Daoy (cell line): ENCODE measurements around the gene PHPT1. TPM values are rescaled to one million over a fixed set of nuclear protein-coding genes. Genes with fewer than 3 reads are reported as not detected.
"Not testable (repeated sequence)": the region's sequence is repeated elsewhere in the genome, so short reads cannot be mapped to it uniquely, and the experiment has no call there.

ENCODE experiments used
- DNase-seq: peaks from one replicate; pipeline ENCODE4 v3.0.0-alpha.2; 2015; ENCODE audit warnings: low read depth
- total RNA-seq: library from RNA; depleted of rRNA; stranded (reverse); fragments of >200 nt; shearing (Covaris generic); gene quantifications from 2 replicates; pipeline ENCODE4 v1.2.3, GENCODE V29; 2014

The PHPT1 gene
- total RNA-seq, 1 experiment from 2014 or later = 92.7 TPM

- peak; percentile 75 for DNase-seq
These were observed 9.9 kb downstream of the PHPT1 start for GRCh38 chr9:136858844-136859757.

GRCh38 chr9:136860529-136860928 lies 11.3 kb downstream of the PHPT1 start:
- DNase-seq = no peak

DNA sequence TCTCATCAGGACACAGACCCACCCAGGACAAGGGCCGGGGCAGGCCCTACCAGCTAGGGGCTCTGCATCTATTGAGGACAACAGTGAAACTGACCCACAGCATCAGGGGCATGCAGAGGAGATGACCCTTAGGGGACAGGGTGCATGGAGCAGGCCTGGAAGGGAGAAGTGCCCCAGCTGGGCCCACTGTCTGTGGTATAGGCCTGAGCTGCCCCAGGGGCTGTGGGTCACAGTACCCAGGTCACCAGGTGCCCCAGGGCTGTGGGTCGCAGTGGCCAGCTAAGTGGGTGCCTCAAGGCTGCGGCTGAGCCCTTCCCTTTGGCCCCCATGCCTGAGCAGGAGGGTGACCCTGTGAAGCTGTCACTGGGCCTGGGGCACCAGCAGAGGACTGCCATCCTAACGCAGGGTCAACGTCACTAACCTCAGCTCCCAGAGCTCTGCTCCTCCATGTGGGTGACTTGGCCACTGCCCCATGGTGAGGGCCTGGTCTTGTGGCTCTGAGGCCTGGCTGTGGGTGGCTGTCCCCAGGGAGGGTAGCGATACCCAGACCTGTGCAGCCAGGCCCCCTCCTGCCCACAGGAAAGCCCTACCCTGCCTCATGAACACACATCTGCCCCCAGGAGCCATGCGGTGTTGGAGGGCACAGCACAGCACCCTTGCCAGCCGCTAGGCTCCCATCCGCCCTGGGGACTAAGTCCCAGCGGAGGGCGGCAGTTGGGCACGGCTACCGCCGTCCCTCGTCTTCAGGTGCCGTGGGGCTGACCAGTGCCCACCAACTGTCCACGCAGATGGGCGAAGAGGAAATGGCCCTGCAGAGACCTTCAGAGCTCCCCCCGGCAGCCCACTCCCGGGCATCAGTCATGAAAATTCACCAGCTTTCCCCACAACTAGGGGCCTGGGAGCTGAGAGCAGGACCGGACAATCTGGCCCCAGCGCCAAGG lies 12.0 kb downstream of the PHPT1 start:
- DNase-seq = no peak

DNA sequence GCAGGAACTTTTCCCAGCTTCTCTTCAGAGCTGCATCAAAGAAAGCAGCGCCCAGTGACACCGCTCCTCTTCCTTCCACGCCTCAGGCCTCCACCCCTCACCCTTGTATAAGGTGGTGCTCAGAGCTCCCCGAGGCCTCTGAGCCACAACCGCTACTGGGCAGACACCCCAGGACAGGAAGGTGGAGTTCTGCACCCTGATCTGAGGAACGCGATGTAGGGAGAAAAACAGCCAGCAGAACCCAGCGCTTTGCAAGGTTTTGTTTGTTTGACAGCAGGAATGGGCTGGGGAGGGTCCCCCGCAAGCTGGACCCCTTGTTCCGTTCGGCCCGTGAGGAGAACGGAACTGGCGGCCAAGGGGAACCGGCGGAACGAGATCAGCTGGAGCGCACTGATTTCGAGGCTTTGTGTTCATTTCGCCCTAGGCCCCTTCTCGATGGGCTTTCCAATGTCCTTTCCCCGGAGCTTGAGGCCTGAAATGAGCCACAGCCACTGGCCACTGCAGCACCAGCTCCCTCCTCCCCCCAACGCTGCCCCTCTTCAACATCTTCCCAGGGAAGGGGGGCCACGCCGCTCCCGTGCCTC lies 12.8 kb downstream of the PHPT1 start:
- no peak for DNase-seq

- no peak for DNase-seq
These were observed 13.8 kb downstream of the PHPT1 start for GRCh38 chr9:136862849-136863622.

DNA sequence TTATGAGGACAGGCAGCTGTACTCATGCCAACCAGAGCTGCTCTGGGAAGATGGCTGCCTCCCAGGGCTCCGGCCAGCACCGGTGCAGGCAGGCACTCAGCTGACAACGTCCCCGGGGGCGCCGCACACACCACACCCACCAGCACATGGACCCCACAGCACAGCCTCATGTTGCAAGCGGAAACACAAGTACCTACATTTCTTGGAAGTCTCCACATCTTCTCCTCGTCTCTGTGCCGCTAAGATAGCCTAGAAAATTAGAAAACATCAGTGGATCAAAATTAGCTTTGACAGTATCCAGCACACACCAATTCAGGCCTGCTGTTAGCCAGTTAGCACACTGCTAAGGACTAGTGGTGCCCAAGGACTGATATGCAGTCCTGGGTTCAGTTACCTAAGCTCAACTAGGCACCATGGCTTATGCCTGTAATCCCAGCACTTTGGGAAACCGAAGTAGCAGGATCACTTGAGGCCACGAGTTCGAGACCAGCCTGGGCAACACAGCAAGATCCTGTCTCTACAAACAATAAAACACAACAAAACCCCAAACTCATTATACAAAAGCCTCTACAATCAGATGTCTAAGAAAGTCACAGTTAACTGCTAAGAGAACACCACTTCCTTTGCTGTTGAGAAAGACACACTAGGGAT lies 14.5 kb downstream of the PHPT1 start:
- no peak for DNase-seq

DNA sequence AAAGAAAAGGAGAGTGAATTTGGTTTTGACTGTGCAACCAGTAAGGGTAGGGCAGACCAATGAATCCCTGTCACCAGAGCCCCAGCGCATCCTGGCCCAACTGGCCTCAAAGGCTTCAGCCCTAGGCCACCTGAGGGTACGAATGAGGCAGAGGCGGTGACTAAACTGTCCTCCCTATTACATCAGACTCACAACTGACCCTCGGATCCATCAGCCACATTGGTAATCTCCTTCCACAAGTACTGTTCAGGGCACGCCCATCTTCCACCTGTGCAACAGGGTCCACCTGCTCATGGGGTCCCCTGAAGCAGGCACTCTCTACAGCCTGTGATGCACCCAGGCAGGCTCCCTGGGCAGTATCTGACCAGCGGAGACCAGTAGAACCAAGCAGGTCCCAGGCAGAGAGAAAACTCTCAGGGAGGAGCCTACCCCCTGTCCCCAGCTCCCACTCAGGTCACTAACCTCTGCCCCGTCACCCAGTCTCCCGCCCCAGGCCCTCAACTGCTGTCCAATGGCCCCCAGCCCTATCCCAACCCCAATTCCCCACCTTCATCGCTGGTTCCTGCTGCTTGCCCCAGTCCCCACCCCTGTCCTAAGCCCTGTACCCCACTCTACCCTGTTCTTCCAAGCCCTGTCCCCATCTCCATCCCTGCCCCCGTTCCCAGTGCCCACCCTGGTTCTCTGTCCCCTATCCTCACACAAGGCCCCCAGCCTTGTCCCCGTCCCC lies 16.0 kb downstream of the PHPT1 start:
- no peak for DNase-seq

DNA sequence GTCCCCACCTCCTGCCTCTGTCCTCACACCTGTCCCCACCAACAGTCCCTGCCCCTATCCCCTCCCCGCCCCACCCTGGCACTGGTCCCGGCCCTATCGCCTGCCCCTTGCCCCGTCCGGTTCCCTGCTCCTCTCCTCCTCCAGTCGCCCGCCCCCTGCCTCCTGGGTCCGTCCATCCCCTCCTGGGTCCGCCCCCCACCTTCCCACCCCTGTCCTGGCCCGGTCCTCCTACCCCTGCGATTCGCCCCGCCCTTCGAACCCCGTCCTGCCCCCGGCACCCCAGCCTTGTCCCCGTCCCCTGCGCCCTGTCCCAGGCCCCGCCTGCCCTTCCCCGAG lies 16.5 kb downstream of the PHPT1 start:
- DNase-seq = peak; percentile 21

DNA sequence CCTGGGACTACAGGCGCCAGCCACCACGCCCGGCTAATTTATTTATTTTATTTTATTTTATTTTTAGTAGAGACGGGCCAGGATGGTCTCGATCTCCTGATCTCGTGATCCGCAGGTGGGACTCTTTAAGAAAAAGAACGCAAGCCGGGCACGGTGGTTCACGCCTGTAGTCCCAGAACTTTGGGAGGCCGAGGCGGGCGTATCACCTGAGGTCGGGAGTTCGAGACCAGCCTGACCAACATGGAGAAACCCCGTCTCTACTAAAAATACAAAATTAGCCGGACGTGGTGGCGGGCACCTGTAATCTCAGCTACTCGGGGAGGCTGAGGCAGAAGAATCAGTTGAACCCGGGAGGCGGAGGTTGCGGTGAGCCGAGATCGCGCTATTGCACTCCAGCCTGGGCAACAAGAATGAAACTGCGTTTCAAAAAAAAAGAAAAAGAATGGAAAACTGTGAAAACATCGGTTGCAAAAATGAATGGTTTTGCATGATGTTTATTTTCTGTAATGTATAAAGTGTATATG lies 17.8 kb downstream of the PHPT1 start:
- DNase-seq = not testable (repeated sequence)

DNA sequence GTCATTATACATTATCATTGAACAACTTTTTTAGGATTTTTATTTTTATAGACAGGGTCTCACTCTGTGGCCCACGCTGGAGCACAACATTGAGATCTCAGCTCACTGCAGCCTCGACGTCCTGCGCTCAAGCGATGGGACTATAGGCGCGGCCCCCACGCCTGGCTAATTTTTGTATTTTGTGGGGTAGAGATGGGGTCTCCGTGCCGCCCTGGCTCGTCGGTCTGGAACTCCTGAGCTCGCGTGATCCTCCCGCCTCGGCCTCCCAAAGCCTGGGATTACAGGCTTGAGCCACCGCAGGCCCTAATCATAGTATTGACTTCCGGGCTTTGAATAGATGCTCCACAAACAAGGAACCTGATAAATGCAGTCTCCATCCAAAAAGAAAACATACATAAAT lies 18.3 kb downstream of the PHPT1 start:
- no peak for DNase-seq

- no peak for DNase-seq
These were observed 18.7 kb downstream of the PHPT1 start for GRCh38 chr9:136867917-136868316.

- DNase-seq = no peak
These were observed 19.4 kb downstream of the PHPT1 start for GRCh38 chr9:136868644-136869043.

DNA sequence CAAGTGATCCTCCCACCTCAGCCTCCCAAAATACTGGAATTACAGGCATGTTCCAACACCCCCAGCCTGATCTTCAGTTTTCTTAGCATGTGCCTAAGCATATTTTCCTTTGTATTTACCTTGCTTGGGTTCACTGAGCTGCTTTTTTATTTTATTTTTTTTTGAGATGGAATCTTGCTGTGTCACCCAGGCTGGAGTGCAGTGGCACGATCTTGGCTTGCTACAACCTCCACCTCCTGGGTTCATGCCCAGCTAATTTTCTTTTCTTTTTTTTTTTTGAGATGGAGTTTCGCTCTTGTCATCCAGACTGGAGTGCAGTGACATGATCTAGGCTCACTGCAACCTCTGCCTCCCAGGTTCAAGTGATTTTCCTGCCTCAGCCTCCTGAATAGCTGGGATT lies 20.4 kb downstream of the PHPT1 start:
- DNase-seq = not testable (repeated sequence)

DNA sequence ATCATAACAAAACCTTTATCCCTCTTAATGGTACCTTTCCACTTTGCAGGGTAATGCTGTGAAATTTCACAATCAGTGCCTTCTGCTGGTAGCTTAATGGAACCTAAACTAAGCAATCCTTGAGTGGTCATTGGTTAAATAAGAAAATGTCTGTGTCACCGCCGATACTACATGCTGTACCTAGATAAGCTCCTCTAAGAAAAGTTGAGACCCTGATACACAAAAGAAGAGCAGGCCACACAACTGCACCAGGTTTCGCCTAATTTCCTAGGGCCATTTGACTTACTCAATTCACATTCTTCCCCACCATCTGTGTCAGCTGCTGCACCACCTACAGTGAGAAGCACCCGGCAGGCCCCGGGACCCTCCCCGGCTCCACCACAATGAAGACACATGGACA lies 25.9 kb downstream of the PHPT1 start:
- no peak for DNase-seq

DNA sequence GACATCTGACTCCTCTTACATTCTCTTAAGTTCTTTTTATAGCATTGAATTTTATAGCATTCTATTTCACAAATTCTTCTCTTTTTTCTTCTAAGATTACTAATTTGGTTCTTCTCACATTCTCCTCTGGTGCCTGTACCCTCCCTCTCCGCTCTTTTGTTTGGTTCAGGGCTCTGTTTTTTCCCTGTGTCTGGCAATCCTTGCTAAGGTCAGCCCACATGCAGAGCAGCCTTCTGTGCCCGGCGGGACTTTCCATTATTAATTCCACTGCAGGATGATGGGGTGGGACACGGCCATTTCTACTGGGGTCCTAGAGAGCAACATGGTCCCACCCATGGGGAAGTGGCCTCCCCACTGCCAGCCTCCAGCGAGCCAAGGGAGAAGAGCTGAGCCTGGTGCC lies 27.3 kb downstream of the PHPT1 start:
- DNase-seq = no peak

GRCh38 chr9:136880651-136881050 lies 31.4 kb downstream of the PHPT1 start:
- DNase-seq = no peak

DNA sequence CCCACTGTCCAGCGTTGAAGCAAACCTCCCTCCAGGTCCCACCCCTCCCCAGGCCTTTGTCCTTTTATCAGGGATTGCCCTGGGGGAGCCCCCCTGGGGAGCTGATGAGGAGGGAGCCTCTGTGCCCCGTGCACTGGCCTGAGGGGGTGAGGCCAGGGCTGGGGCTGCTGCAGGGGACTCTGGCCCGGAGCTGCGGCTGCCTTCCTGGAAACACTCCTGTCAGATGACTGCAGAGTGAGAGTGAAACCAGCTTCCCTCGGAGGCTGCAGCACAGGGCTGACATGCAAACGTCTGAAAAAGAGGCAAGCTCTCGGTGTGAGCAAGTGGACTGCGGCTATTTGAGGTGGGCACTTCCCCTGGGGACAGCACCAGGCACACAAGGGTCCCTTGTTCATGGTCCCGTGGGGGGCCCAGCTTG lies 32.5 kb downstream of the PHPT1 start:
- peak; percentile 63 for DNase-seq

- peak; percentile 98 for DNase-seq
These were observed 33.1 kb downstream of the PHPT1 start for GRCh38 chr9:136882109-136882946.

DNA sequence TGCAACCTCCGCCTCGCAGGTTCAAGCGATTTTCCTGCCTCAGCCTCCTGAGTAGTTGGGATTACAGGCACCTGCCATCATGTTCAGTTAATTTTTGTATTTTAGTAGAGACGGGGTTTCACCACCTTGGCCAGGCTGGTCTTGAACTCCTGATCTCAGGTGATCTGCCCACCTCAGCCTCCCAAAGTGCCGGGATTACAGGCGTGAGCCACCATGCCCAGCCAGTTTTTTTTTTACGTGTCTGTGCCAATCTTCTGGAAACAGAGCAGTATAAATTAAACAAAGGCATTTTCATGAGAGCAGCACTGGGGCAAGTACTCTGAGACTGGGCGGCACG lies 33.7 kb downstream of the PHPT1 start:
- DNase-seq = not testable (repeated sequence)
